IPS DF 6.9 (cell line): ENCODE data around the gene INPP5B.

Experiments
- DNase-seq: peaks from one replicate; pipeline ENCODE4 v3.0.0-alpha.2; 2013; ENCODE audit warnings: low read depth, low spot score
- H3K27ac ChIP-seq: one replicate; pipeline ENCODE4 v1.5.1; 2013; ENCODE audit warnings: low read length, control low read depth
- H3K27me3 ChIP-seq: 2 replicates; pipeline ENCODE4 v1.6.1; 2013; ENCODE audit warnings: mild to moderate bottlenecking, low read length; ENCODE audit not compliant: control insufficient read depth, insufficient read depth
- H3K36me3 ChIP-seq: 2 replicates; pipeline ENCODE4 v1.6.1; 2013; ENCODE audit warnings: low read length; ENCODE audit not compliant: control insufficient read depth, insufficient read depth
- H3K4me1 ChIP-seq: 2 replicates; pipeline ENCODE4 v1.6.1; 2013; ENCODE audit warnings: low read length; ENCODE audit not compliant: control insufficient read depth, insufficient read depth
- H3K4me3 ChIP-seq: 2 replicates; pipeline ENCODE4 v1.5.1; 2013; ENCODE audit warnings: mild to moderate bottlenecking, low read length
- H3K9me3 ChIP-seq: 2 replicates; pipeline ENCODE4 v1.6.1; 2013; ENCODE audit warnings: low read length, inconsistent platforms; ENCODE audit not compliant: control insufficient read depth, insufficient read depth
- WGBS: extraction: QIAGEN DNeasy Blood & Tissue Kit; methylation state at CpG from one replicate; pipeline ENCODE4 v1.1.7; 2013; ENCODE audit warnings: mixed read lengths, missing lambda C conversion rate; ENCODE audit not compliant: insufficient read length, insufficient coverage; 5-methylcytosine and 5-hydroxymethylcytosine counted together

The INPP5B gene

GRCh38 chr1:37844536-37844935 lies 102.3 kb downstream of the INPP5B start:
- Histone ChIP-seq H3K9me3 (no peaks in the 10 kb centered on the region), H3K4me3 (no peak overlapping the region), H3K36me3 (peaks cover 3% of the 10 kb centered on the region; the same call in 1 of the 2 replicates), H3K4me1 (no peaks in the 10 kb centered on the region), H3K27ac (no peak overlapping the region), H3K27me3 (no peaks in the 10 kb centered on the region)
- DNase-seq: no peak

GRCh38 chr1:37841652-37842051 lies 105.2 kb downstream of the INPP5B start:
- Histone ChIP-seq H3K27ac (no peak overlapping the region), H3K4me3 (no peak overlapping the region), H3K4me1 (no peaks in the 10 kb centered on the region), H3K36me3 (peaks cover 8% of the 10 kb centered on the region; the same call in 1 of the 2 replicates), H3K9me3 (no peaks in the 10 kb centered on the region), H3K27me3 (no peaks in the 10 kb centered on the region)
- WGBS: no CpG with 5 or more reads among the region's 3 CpGs
- DNase-seq: no peak

GRCh38 chr1:37840711-37841110 lies 106.1 kb downstream of the INPP5B start:
- H3K36me3 ChIP-seq: peaks cover 8% of the 10 kb centered on the region; the same call in 1 of the 2 replicates

GRCh38 chr1:37839676-37840075 lies 107.2 kb downstream of the INPP5B start:
- no peak for DNase-seq
- WGBS: no CpG with 5 or more reads among the region's 10 CpGs
- Histone ChIP-seq H3K27ac (no peak overlapping the region), H3K27me3 (no peaks in the 10 kb centered on the region), H3K9me3 (no peaks in the 10 kb centered on the region), H3K4me3 (no peak overlapping the region), H3K4me1 (no peaks in the 10 kb centered on the region), H3K36me3 (peaks cover 9% of the 10 kb centered on the region; the same call in 1 of the 2 replicates)

More at GRCh38 chr1:37840711-37841110, 106.1 kb downstream of the INPP5B start:
- no CpG with 5 or more reads among the region's 1 CpG for WGBS
- no peak for DNase-seq
- Histone ChIP-seq H3K27me3 (no peaks in the 10 kb centered on the region), H3K4me1 (no peaks in the 10 kb centered on the region), H3K27ac (no peak overlapping the region), H3K4me3 (no peak overlapping the region), H3K9me3 (no peaks in the 10 kb centered on the region)

- Histone ChIP-seq H3K27ac (no peak overlapping the region), H3K4me1 (no peaks in the 10 kb centered on the region), H3K4me3 (no peak overlapping the region), H3K36me3 (peaks cover 13% of the 10 kb centered on the region; the same call in 1 of the 2 replicates), H3K27me3 (no peaks in the 10 kb centered on the region), H3K9me3 (no peaks in the 10 kb centered on the region)
- WGBS: no CpG with 5 or more reads among the region's 3 CpGs
- no peak for DNase-seq
Observed at GRCh38 chr1:37836788-37837187, 110.1 kb downstream of the INPP5B start.

- WGBS: no CpG with 5 or more reads among the region's 2 CpGs
- H3K4me1 ChIP-seq: no peaks in the 10 kb centered on the region
- H3K27me3 ChIP-seq: no peaks in the 10 kb centered on the region
- no peak for DNase-seq
- H3K9me3 ChIP-seq: no peaks in the 10 kb centered on the region
- H3K36me3 ChIP-seq: peaks cover 5% of the 10 kb centered on the region; the same call in 1 of the 2 replicates
- no peak overlapping the region for H3K27ac ChIP-seq
- no peak overlapping the region for H3K4me3 ChIP-seq
Observed at GRCh38 chr1:37831809-37832208, 115.0 kb downstream of the INPP5B start.

- Histone ChIP-seq H3K27me3 (no peaks in the 10 kb centered on the region), H3K4me1 (no peaks in the 10 kb centered on the region), H3K36me3 (peaks cover 5% of the 10 kb centered on the region; the same call in 1 of the 2 replicates), H3K27ac (no peak overlapping the region), H3K4me3 (no peak overlapping the region), H3K9me3 (no peaks in the 10 kb centered on the region)
- DNase-seq: no peak
- WGBS: 100% methylated on average over 1 of the region's 4 CpGs
Observed at GRCh38 chr1:37831109-37831508, 115.7 kb downstream of the INPP5B start.

GRCh38 chr1:37828410-37829074 lies 118.3 kb downstream of the INPP5B start:
- no peaks in the 10 kb centered on the region for H3K4me1 ChIP-seq
- H3K36me3 ChIP-seq: no peaks in the 10 kb centered on the region; the same call in 1 of the 2 replicates
- DNase-seq: no peak
- no peaks in the 10 kb centered on the region for H3K9me3 ChIP-seq
- WGBS: no CpG with 5 or more reads among the region's 12 CpGs
- no peaks in the 10 kb centered on the region for H3K27me3 ChIP-seq
- no peak overlapping the region for H3K4me3 ChIP-seq
- no peak overlapping the region for H3K27ac ChIP-seq

GRCh38 chr1:37825506-37825905 lies 121.3 kb downstream of the INPP5B start:
- no peak for DNase-seq
- Histone ChIP-seq H3K27ac (no peak overlapping the region), H3K4me3 (no peak overlapping the region), H3K36me3 (peaks cover 11% of the 10 kb centered on the region), H3K4me1 (no peaks in the 10 kb centered on the region), H3K9me3 (no peaks in the 10 kb centered on the region), H3K27me3 (no peaks in the 10 kb centered on the region)
- no CpG with 5 or more reads among the region's 2 CpGs for WGBS

GRCh38 chr1:37824001-37824400 lies 122.9 kb downstream of the INPP5B start:
- Histone ChIP-seq H3K4me1 (no peaks in the 10 kb centered on the region), H3K4me3 (no peak overlapping the region), H3K27ac (no peak overlapping the region), H3K9me3 (no peaks in the 10 kb centered on the region), H3K36me3 (peaks cover 11% of the 10 kb centered on the region), H3K27me3 (no peaks in the 10 kb centered on the region)
- WGBS: no CpG with 5 or more reads among the region's 2 CpGs
- no peak for DNase-seq
